Neural cell (in vitro differentiated cells): ENCODE data around the gene CST8.

Experiments used
- EZH2 ChIP-seq: fragments of 200-600, 300-800 bp; shearing (Covaris generic), sonication (generic); IDR thresholded peaks from 2 replicates; pipeline ENCODE4 v1.6.1; 2014; ENCODE audit warnings: antibody characterized with exemption, low read length, borderline replicate concordance, mild to moderate bottlenecking; ENCODE audit not compliant: insufficient read depth, poor library complexity, severe bottlenecking
- SMC3 ChIP-seq: fragments of 450-650 bp; conservative IDR thresholded peaks from 2 replicates; pipeline ENCODE4 v1.6.1; 2014; ENCODE audit warnings: antibody characterized with exemption, mild to moderate bottlenecking, moderate library complexity; ENCODE audit not compliant: poor library complexity
- TAF1 ChIP-seq: IDR thresholded peaks from 2 replicates; pipeline ENCODE4 v1.6.1; 2012; ENCODE audit warnings: low read depth
- TF ChIP-seq, protein P1 (sequence below): fragments of 450-650 bp; IDR thresholded peaks from 2 replicates; pipeline ENCODE4 v1.5.1; 2014; ENCODE audit warnings: antibody characterized with exemption, mild to moderate bottlenecking, moderate library complexity; ENCODE audit not compliant: poor library complexity, severe bottlenecking
- TF ChIP-seq, protein P2 (sequence below): IDR thresholded peaks from 2 replicates; pipeline ENCODE4 v1.6.1; 2012; ENCODE audit warnings: borderline replicate concordance

DNA sequence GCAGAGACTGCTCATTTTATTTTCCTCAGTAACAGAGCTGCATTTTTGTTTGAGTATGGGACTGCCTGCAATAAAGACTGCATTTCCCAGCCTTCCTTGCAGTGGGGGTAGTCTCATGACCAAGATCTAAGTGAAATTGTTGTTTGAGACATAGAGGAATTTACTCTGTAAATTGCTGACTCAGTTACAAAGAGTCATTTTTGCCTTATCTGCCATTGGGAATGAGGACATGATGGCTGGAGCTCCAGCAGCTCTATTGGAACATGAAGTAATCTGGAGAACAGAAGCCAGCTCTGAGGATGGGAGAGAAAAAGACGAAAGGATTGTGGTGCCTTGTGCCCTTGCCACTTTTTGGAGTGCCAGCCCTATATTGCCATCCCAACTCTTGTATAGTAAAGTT lies 36.1 kb upstream of the CST8 start:
- TF ChIP-seq, protein P1, sequence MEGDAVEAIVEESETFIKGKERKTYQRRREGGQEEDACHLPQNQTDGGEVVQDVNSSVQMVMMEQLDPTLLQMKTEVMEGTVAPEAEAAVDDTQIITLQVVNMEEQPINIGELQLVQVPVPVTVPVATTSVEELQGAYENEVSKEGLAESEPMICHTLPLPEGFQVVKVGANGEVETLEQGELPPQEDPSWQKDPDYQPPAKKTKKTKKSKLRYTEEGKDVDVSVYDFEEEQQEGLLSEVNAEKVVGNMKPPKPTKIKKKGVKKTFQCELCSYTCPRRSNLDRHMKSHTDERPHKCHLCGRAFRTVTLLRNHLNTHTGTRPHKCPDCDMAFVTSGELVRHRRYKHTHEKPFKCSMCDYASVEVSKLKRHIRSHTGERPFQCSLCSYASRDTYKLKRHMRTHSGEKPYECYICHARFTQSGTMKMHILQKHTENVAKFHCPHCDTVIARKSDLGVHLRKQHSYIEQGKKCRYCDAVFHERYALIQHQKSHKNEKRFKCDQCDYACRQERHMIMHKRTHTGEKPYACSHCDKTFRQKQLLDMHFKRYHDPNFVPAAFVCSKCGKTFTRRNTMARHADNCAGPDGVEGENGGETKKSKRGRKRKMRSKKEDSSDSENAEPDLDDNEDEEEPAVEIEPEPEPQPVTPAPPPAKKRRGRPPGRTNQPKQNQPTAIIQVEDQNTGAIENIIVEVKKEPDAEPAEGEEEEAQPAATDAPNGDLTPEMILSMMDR = no peak
- TF ChIP-seq, protein P2, sequence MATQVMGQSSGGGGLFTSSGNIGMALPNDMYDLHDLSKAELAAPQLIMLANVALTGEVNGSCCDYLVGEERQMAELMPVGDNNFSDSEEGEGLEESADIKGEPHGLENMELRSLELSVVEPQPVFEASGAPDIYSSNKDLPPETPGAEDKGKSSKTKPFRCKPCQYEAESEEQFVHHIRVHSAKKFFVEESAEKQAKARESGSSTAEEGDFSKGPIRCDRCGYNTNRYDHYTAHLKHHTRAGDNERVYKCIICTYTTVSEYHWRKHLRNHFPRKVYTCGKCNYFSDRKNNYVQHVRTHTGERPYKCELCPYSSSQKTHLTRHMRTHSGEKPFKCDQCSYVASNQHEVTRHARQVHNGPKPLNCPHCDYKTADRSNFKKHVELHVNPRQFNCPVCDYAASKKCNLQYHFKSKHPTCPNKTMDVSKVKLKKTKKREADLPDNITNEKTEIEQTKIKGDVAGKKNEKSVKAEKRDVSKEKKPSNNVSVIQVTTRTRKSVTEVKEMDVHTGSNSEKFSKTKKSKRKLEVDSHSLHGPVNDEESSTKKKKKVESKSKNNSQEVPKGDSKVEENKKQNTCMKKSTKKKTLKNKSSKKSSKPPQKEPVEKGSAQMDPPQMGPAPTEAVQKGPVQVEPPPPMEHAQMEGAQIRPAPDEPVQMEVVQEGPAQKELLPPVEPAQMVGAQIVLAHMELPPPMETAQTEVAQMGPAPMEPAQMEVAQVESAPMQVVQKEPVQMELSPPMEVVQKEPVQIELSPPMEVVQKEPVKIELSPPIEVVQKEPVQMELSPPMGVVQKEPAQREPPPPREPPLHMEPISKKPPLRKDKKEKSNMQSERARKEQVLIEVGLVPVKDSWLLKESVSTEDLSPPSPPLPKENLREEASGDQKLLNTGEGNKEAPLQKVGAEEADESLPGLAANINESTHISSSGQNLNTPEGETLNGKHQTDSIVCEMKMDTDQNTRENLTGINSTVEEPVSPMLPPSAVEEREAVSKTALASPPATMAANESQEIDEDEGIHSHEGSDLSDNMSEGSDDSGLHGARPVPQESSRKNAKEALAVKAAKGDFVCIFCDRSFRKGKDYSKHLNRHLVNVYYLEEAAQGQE = no peak
- no peak for TF ChIP-seq TAF1
- no peak for TF ChIP-seq EZH2
- no peak for TF ChIP-seq SMC3
